ENCODE measurements around the gene FMN2. TPM values are rescaled to one million over a fixed set of nuclear protein-coding genes. Genes with fewer than 3 reads are reported as not detected.

Gene FMN2
- total RNA-seq, 1 experiment from 2014 or later: 0.59 TPM

DNA sequence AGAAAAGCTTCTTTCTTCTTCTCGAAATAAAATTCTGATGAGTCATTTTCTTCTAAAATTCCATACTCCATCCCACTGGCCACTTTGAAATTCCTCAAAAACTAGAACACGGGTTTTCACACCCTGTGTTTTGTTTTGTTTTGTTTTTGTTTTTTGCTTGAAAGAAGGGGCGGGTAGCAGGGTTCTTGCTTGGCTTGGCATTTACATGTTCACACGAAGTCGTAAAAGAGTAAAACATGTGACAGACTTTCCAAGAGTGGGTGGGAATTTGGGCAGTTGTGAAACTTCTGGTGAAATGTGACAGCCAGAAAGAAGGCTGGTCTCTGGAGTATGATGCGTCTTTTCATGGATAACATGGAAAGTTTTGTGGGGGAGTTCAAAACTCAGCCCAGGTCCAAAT is 47.1 kb upstream of the FMN2 start:
- Histone ChIP-seq H2BK5ac (ENCODE audit: insufficient read length, low read length) (no peak overlapping the region), H3K79me2 (ENCODE audit: insufficient read depth, low read length) (no peaks in the 10 kb centered on the region), H4K91ac (ENCODE audit: insufficient read length, low read depth, low read length) (no peak overlapping the region), H4K5ac (ENCODE audit: insufficient read length, low read depth, low read length) (no peak overlapping the region), H2BK15ac (ENCODE audit: low read depth, low read length) (no peak overlapping the region), H3K14ac (ENCODE audit: insufficient read depth, low read length) (no peak overlapping the region), H2BK120ac (ENCODE audit: low read depth, low read length, poor library complexity, severe bottlenecking) (no peak overlapping the region), H3K4ac (ENCODE audit: low read depth, low read length) (no peak overlapping the region), H3K79me1 (ENCODE audit: insufficient read depth, low read depth, low read length, poor library complexity, severe bottlenecking) (no peaks in the 10 kb centered on the region), H3K56ac (ENCODE audit: insufficient read length, low read depth, low read length) (no peak overlapping the region), H3K9me3 (ENCODE audit: control insufficient read depth, low read depth, low read length) (no peaks in the 10 kb centered on the region), H3K4me2 (ENCODE audit: insufficient read depth, insufficient read length, low read length) (no peak overlapping the region), H3K27ac (ENCODE audit: insufficient read length, low read depth, low read length) (no peak overlapping the region), H2BK20ac (ENCODE audit: low read depth, low read length, poor library complexity, severe bottlenecking) (no peak overlapping the region), H3T11ph (ENCODE audit: low read length) (no peak overlapping the region), H3K23ac (ENCODE audit: insufficient read length, low read depth, low read length) (no peak overlapping the region), H3K23me2 (ENCODE audit: insufficient read length, low read depth, low read length, poor library complexity, severe bottlenecking) (no peaks in the 10 kb centered on the region), H2AK5ac (ENCODE audit: insufficient read length, low read length) (no peak overlapping the region), H3K18ac (ENCODE audit: insufficient read length, low read depth, low read length) (no peak overlapping the region), H2BK12ac (ENCODE audit: insufficient read length, low read depth, low read length) (no peak overlapping the region), H4K20me1 (ENCODE audit: control insufficient read depth, insufficient read depth, insufficient read length) (no peaks in the 10 kb centered on the region), H2AFZ (ENCODE audit: low read length) (no peak overlapping the region), H3K9ac (ENCODE audit: extremely low read depth, insufficient read length, low read length) (no peak overlapping the region), H4K8ac (replicated peaks; ENCODE audit: insufficient read length, low read depth, low read length) (no peak overlapping the region), H3K4me1 (ENCODE audit: insufficient read depth, low read length) (no peaks in the 10 kb centered on the region), H3K27me3 (ENCODE audit: insufficient read depth, low read length) (no peaks in the 10 kb centered on the region)
- Mint-ChIP-seq H3K27ac (no peak overlapping the region; a peak in 1 of 7 replicates), H3K36me3 (ENCODE audit: insufficient read depth in 1 of 3, low read depth in 3 of 3) (no peaks in the 10 kb centered on the region), H3K4me3 (no peak overlapping the region), H3K4me1 (no peaks in the 10 kb centered on the region), H3K27me3 (ENCODE audit: low read depth) (no peaks in the 10 kb centered on the region), H3K9me3 (no peaks in the 10 kb centered on the region)
- WGBS (ENCODE audit: extremely low coverage, insufficient read length, low lambda C conversion rate): no CpG with 5 or more reads among the region's 6 CpGs
- TF ChIP-seq CTCF (conservative IDR thresholded peaks at IDR 0.05): no peak
- no peak for DNase-seq
